HepG2 (cell line): Measurements from ENCODE around the gene PRSS53. TPM values are rescaled to one million over a fixed set of nuclear protein-coding genes. Genes with fewer than 3 reads are reported as not detected.

ENCODE experiments used
- ATAC-seq: fragments of 200-7000 bp; cut with Tn5 transposase; 3 replicates; pipeline ENCODE4 v1.9.1; 2020; ENCODE audit warnings: mild to moderate bottlenecking, moderate library complexity
- BruUV-seq: library from RNA; stranded (reverse); fragments of 400-500 nt; replicated peaks from 2 replicates; lab custom pipeline; 2021; lab: Mats Ljungman, UMichigan
- CTCF ChIA-PET: fragments of 300-600 bp; formaldehyde crosslinking; extraction: SDS; loops from one replicate; lab custom pipeline; 2021; ENCODE audit warnings: low total read pairs, inconsistent platforms, low intra/inter-chr PET ratio; lab: Yijun Ruan, JAX
- POLR2A ChIA-PET: fragments of 350-600 bp; sonication (Branson Sonifier 250); formaldehyde crosslinking; loops from one replicate; lab custom pipeline; 2020; ENCODE audit warnings: antibody characterized with exemption, inconsistent platforms; lab: Yijun Ruan, JAX
- DNase-seq: peaks from one replicate; pipeline ENCODE4 v3.0.0-alpha.2; 2015; ENCODE audit warnings: low spot score
- FAIRE-seq: peaks from 3 replicates; lab custom pipeline; 2011; peaks lifted over from hg19 to GRCh38; lab: Jason Lieb, UNC
- H2AFZ ChIP-seq: one replicate; pipeline ENCODE4 v1.6.1; 2011; ENCODE audit warnings: low read length, inconsistent platforms
- H3K27ac ChIP-seq: fragments of 300-600 bp; 3 replicates; pipeline ENCODE4 v1.8.0; 2011; ENCODE audit warnings: mixed run types, mild to moderate bottlenecking, mixed read lengths, low read length, inconsistent platforms; ENCODE audit not compliant: insufficient read depth; ENCODE audit errors: extremely low read length
- H3K27me3 ChIP-seq, 2 experiments: fragments of 200-600 bp in 1 of 2; 2 replicates in 1 of 2; 3 replicates in 1 of 2; pipeline versions ENCODE4 v1.6.0 to v1.8.0; 2011; ENCODE audit warnings: low read length in 2 of 2, mild to moderate bottlenecking in 2 of 2, moderate library complexity in 2 of 2, inconsistent platforms in 1 of 2; ENCODE audit not compliant: insufficient read depth in 2 of 2, control insufficient read depth in 1 of 2
- H3K36me3 ChIP-seq, 2 experiments: fragments of 200-600 bp in 1 of 2; replicated peaks in 1 of 2; 2 replicates in 1 of 2; 3 replicates in 1 of 2; pipeline versions ENCODE4 v1.5.1 to v1.8.0; 2011; ENCODE audit warnings: low read length in 2 of 2, inconsistent platforms in 1 of 2; ENCODE audit not compliant: insufficient read depth in 2 of 2, control insufficient read depth in 1 of 2
- H3K4me1 ChIP-seq: 2 replicates; pipeline ENCODE4 v1.5.1; 2012; ENCODE audit warnings: low read length, inconsistent platforms; ENCODE audit not compliant: insufficient read depth
- H3K4me2 ChIP-seq: 2 replicates; pipeline ENCODE4 v1.6.0; 2011; ENCODE audit warnings: low read depth, low read length, inconsistent platforms
- H3K4me3 ChIP-seq, 3 experiments: fragments of 200-600 bp in 1 of 3; sonication (generic), shearing (Covaris generic) in 1 of 3; replicated peaks in 1 of 3; 2 replicates each; pipeline ENCODE4 v1.5.1; 2011 to 2016; ENCODE audit warnings: low read length in 3 of 3, inconsistent platforms in 2 of 3, low read depth in 2 of 3, mild to moderate bottlenecking in 2 of 3, control low read depth in 1 of 3, mixed read lengths in 1 of 3; ENCODE audit not compliant: insufficient read depth in 1 of 3
- H3K79me2 ChIP-seq: one replicate; pipeline ENCODE4 v1.6.1; 2011; ENCODE audit warnings: low read length, inconsistent platforms; ENCODE audit not compliant: insufficient read depth
- H3K9ac ChIP-seq: 2 replicates; pipeline ENCODE4 v1.6.0; 2011; ENCODE audit warnings: mild to moderate bottlenecking, low read depth, low read length, inconsistent platforms; ENCODE audit not compliant: insufficient read depth
- H3K9me3 ChIP-seq: 2 replicates; pipeline ENCODE4 v1.5.1; 2012; ENCODE audit warnings: mild to moderate bottlenecking, low read length
- H4K20me1 ChIP-seq: 2 replicates; pipeline ENCODE4 v1.6.0; 2011; ENCODE audit warnings: inconsistent platforms, mild to moderate bottlenecking, low read length, moderate library complexity; ENCODE audit not compliant: insufficient read depth
- DPF2 ChIP-seq: sonication (generic); formaldehyde crosslinking; IDR thresholded peaks from 2 replicates; pipeline ENCODE4 v1.4.0; 2020; ENCODE audit warnings: mild to moderate bottlenecking, low read depth, missing genetic modification reagents, borderline replicate concordance
- EEA1 ChIP-seq: sonication (generic); formaldehyde crosslinking; IDR thresholded peaks from 2 replicates; pipeline ENCODE4 v1.5.1; 2020; ENCODE audit warnings: mild to moderate bottlenecking, missing genetic modification reagents, borderline replicate concordance
- NPAS2 ChIP-seq: sonication (generic); formaldehyde crosslinking; IDR thresholded peaks from 2 replicates; pipeline ENCODE4 v1.8.0; 2022; ENCODE audit warnings: mild to moderate bottlenecking, missing genetic modification reagents, borderline replicate concordance
- RXRA ChIP-seq: sonication (generic); formaldehyde crosslinking; IDR thresholded peaks from 2 replicates; pipeline ENCODE4 v1.5.1; 2020; ENCODE audit warnings: missing genetic modification reagents
- STAG1 ChIP-seq: sonication (generic); formaldehyde crosslinking; IDR thresholded peaks from 2 replicates; pipeline ENCODE4 v1.4.0; 2020; ENCODE audit warnings: missing genetic modification reagents
- ZNF326 ChIP-seq: sonication (generic); formaldehyde crosslinking; IDR thresholded peaks from 2 replicates; pipeline ENCODE4 v1.4.0; 2020; ENCODE audit warnings: missing genetic modification reagents, borderline replicate concordance
- ZNF605 ChIP-seq: sonication (generic); formaldehyde crosslinking; IDR thresholded peaks from 2 replicates; pipeline ENCODE4 v1.8.0; 2022; ENCODE audit warnings: mild to moderate bottlenecking, missing genetic modification reagents
- ZNF772 ChIP-seq: sonication (generic); formaldehyde crosslinking; IDR thresholded peaks from 2 replicates; pipeline ENCODE4 v1.5.0; 2020; ENCODE audit warnings: mild to moderate bottlenecking, missing genetic modification reagents
- WGBS: methylation state at CpG from one replicate; pipeline ENCODE4 v1.1.6; 2017; ENCODE audit warnings: low lambda C conversion rate; 5-methylcytosine and 5-hydroxymethylcytosine counted together
- in situ Hi-C: cut with HindIII; loops from 2 replicates; pipeline ENCODE4 v1.10.0; 2017; ENCODE audit warnings: low pct_unique_long_range_greater_than_20kb; ENCODE audit not compliant: extremely low pct_ligation_motif_present
- intact Hi-C: fragments of 100-400 bp; cut with micrococcal nuclease; formaldehyde crosslinking; loops from one replicate; pipeline ENCODE4 v1.10.0; 2022; ENCODE audit not compliant: unreplicated experiment
- polyA plus RNA-seq, 8 experiments: library from polyadenylated mRNA; depleted of rRNA in 3 of 8; stranded (reverse) in 7 of 8; unstranded in 1 of 8; fragments of >200 nt; fragmentation: Illumina TruSeq in 4 of 8; extraction: Trizol in 4 of 8; gene quantifications; 2 replicates each; pipeline versions ENCODE4 v1.2.1 to v1.2.3, GENCODE V29; 2011 to 2016; ENCODE audit warnings: low read depth in 4 of 8, missing spikeins in 1 of 8, mixed read lengths in 1 of 8; ENCODE audit not compliant: insufficient read depth in 1 of 8
- total RNA-seq, 5 experiments: library from RNA; depleted of rRNA; stranded (reverse); fragments of >200 nt; fragmentation: Illumina TruSeq; extraction: Trizol; gene quantifications; 2 replicates each; pipeline ENCODE4 v1.2.3, GENCODE V29; 2016; ENCODE audit warnings: low read depth in 1 of 5
- TF ChIP-seq, protein P1 (sequence below): sonication (generic); formaldehyde crosslinking; IDR thresholded peaks from 2 replicates; pipeline ENCODE4 v1.5.1; 2020; ENCODE audit warnings: missing genetic modification reagents, mild to moderate bottlenecking, borderline replicate concordance
- TF ChIP-seq, protein P2 (sequence below): sonication (generic); formaldehyde crosslinking; conservative IDR thresholded peaks from 2 replicates; pipeline ENCODE4 v1.4.0; 2020; ENCODE audit warnings: missing genetic modification reagents
- TF ChIP-seq, protein P3 (sequence below): sonication (generic); formaldehyde crosslinking; conservative IDR thresholded peaks from 2 replicates; pipeline ENCODE4 v1.8.0; 2022; ENCODE audit warnings: mild to moderate bottlenecking, moderate library complexity, missing genetic modification reagents
- TF ChIP-seq, protein P4 (sequence below): sonication (generic); formaldehyde crosslinking; IDR thresholded peaks from 2 replicates; pipeline ENCODE4 v1.5.0; 2020; ENCODE audit warnings: missing genetic modification reagents
- TF ChIP-seq, protein P5 (sequence below): sonication (generic); formaldehyde crosslinking; IDR thresholded peaks from 2 replicates; pipeline ENCODE4 v1.5.1; 2020; ENCODE audit warnings: mild to moderate bottlenecking, missing genetic modification reagents, borderline replicate concordance

The PRSS53 gene
- total and polyA plus RNA-seq, 2 of the 13 experiments (the other 11 are each of a cell fraction or from before 2014, with no cell fraction given), result 2.2 to 7.4 TPM

DNA sequence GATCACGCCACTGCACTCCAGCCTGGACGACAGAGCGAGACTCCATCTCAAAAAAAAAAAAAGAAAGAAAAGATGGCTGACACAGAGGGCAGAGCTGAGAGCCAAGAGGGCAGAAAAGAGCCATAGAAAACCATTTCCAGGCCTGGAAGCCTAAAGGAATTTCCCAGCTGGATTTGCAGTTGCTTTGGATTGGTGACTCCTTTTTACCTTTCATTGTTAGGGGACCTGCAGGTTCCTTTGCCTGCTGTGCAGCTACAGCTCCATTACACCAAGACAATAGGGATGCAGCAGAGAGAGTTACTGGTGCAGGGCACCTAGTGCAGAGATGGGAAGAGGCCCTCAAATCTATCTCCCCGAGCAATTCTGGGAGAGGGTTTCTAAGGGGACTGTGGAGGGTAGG, 33.1 kb downstream of the PRSS53 start:
- Histone ChIP-seq H3K27ac (no peak overlapping the region), H3K36me3 (peaks cover under 1 to 2% of the 10 kb centered on the region in 2 experiments; a peak in 1 of 5 replicates), H4K20me1 (no peaks in the 10 kb centered on the region), H2AFZ (no peak overlapping the region), H3K4me3 (no peak overlapping the region), H3K27me3 (0 out of 5 replicates have a peak, but pooled peaks cover 0 to 2% of the 10 kb centered on the region in 2 experiments), H3K9me3 (no peaks in the 10 kb centered on the region), H3K4me2 (no peak overlapping the region), H3K4me1 (peaks cover 9% of the 10 kb centered on the region), H3K79me2 (no peaks in the 10 kb centered on the region), H3K9ac (no peak overlapping the region)
- CTCF ChIA-PET, result no interaction called here
- WGBS, result 77% methylated on average over 4 of the region's 4 CpGs
- in situ Hi-C loops, result no loop called here
- ATAC-seq, result peak; percentile 20; the same call in 2 of the 3 replicates
- POLR2A ChIA-PET, result interaction anchor here (0.8 kb wide), 1 partner anchor 14 kb away, joined by 3 read pairs; no protein-coding TSS in a partner anchor
- BruUV-seq, result no TSS peak
- DNase-seq, result no peak
- intact Hi-C loops, result no loop called here
- no peak for FAIRE-seq
- TF ChIP-seq, protein P1, sequence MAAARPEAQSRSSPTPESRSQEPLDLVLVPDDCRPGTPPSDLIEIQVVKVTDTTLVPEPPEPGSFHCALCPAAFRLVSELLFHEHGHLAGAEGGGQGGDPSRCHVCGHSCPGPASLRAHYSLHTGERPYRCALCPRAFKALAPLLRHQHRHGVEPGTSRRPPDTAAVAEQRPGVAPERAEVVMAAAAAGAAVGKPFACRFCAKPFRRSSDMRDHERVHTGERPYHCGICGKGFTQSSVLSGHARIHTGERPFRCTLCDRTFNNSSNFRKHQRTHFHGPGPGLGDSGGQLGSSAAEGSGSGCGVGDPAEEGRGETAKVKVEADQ, result no peak
- no peak for TF ChIP-seq EEA1
- TF ChIP-seq, protein P2, sequence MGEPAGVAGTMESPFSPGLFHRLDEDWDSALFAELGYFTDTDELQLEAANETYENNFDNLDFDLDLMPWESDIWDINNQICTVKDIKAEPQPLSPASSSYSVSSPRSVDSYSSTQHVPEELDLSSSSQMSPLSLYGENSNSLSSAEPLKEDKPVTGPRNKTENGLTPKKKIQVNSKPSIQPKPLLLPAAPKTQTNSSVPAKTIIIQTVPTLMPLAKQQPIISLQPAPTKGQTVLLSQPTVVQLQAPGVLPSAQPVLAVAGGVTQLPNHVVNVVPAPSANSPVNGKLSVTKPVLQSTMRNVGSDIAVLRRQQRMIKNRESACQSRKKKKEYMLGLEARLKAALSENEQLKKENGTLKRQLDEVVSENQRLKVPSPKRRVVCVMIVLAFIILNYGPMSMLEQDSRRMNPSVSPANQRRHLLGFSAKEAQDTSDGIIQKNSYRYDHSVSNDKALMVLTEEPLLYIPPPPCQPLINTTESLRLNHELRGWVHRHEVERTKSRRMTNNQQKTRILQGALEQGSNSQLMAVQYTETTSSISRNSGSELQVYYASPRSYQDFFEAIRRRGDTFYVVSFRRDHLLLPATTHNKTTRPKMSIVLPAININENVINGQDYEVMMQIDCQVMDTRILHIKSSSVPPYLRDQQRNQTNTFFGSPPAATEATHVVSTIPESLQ, result no peak
- TF ChIP-seq, protein P3, sequence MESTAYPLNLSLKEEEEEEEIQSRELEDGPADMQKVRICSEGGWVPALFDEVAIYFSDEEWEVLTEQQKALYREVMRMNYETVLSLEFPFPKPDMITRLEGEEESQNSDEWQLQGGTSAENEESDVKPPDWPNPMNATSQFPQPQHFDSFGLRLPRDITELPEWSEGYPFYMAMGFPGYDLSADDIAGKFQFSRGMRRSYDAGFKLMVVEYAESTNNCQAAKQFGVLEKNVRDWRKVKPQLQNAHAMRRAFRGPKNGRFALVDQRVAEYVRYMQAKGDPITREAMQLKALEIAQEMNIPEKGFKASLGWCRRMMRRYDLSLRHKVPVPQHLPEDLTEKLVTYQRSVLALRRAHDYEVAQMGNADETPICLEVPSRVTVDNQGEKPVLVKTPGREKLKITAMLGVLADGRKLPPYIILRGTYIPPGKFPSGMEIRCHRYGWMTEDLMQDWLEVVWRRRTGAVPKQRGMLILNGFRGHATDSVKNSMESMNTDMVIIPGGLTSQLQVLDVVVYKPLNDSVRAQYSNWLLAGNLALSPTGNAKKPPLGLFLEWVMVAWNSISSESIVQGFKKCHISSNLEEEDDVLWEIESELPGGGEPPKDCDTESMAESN (CRISPR knock-in tag), result no peak
- TF ChIP-seq, protein P4, sequence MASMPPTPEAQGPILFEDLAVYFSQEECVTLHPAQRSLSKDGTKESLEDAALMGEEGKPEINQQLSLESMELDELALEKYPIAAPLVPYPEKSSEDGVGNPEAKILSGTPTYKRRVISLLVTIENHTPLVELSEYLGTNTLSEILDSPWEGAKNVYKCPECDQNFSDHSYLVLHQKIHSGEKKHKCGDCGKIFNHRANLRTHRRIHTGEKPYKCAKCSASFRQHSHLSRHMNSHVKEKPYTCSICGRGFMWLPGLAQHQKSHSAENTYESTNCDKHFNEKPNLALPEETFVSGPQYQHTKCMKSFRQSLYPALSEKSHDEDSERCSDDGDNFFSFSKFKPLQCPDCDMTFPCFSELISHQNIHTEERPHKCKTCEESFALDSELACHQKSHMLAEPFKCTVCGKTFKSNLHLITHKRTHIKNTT (CRISPR knock-in tag), result no peak
- TF ChIP-seq NPAS2 (CRISPR knock-in tag), result no peak
- no peak for TF ChIP-seq ZNF772 (CRISPR knock-in tag)
- no peak for TF ChIP-seq STAG1 (CRISPR knock-in tag)
- TF ChIP-seq ZNF605 (CRISPR knock-in tag), result no peak
- TF ChIP-seq, protein P5, sequence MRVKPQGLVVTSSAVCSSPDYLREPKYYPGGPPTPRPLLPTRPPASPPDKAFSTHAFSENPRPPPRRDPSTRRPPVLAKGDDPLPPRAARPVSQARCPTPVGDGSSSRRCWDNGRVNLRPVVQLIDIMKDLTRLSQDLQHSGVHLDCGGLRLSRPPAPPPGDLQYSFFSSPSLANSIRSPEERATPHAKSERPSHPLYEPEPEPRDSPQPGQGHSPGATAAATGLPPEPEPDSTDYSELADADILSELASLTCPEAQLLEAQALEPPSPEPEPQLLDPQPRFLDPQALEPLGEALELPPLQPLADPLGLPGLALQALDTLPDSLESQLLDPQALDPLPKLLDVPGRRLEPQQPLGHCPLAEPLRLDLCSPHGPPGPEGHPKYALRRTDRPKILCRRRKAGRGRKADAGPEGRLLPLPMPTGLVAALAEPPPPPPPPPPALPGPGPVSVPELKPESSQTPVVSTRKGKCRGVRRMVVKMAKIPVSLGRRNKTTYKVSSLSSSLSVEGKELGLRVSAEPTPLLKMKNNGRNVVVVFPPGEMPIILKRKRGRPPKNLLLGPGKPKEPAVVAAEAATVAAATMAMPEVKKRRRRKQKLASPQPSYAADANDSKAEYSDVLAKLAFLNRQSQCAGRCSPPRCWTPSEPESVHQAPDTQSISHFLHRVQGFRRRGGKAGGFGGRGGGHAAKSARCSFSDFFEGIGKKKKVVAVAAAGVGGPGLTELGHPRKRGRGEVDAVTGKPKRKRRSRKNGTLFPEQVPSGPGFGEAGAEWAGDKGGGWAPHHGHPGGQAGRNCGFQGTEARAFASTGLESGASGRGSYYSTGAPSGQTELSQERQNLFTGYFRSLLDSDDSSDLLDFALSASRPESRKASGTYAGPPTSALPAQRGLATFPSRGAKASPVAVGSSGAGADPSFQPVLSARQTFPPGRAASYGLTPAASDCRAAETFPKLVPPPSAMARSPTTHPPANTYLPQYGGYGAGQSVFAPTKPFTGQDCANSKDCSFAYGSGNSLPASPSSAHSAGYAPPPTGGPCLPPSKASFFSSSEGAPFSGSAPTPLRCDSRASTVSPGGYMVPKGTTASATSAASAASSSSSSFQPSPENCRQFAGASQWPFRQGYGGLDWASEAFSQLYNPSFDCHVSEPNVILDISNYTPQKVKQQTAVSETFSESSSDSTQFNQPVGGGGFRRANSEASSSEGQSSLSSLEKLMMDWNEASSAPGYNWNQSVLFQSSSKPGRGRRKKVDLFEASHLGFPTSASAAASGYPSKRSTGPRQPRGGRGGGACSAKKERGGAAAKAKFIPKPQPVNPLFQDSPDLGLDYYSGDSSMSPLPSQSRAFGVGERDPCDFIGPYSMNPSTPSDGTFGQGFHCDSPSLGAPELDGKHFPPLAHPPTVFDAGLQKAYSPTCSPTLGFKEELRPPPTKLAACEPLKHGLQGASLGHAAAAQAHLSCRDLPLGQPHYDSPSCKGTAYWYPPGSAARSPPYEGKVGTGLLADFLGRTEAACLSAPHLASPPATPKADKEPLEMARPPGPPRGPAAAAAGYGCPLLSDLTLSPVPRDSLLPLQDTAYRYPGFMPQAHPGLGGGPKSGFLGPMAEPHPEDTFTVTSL (CRISPR knock-in tag), result no peak
- TF ChIP-seq RXRA (CRISPR knock-in tag), result no peak
- TF ChIP-seq DPF2 (CRISPR knock-in tag), result no peak
- no peak for TF ChIP-seq ZNF326
